ENCODE results near the gene PHF1. TPM values are rescaled to one million over a fixed set of nuclear protein-coding genes. Genes with fewer than 3 reads are reported as not detected.
A peak's percentile ranks its signal among the peaks of the same experiment; 100 is the strongest.

The PHF1 gene
- polyA plus RNA-seq, 3 donors = 3.0 to 90.2 (median 3.5) TPM

- Mint-ChIP-seq H3K4me3 (no peak overlapping the region), H3K9me3 (peaks cover 0 to 2% (median 0%) of the 10 kb centered on the region in 7 donors), H3K4me1 (peaks cover 48% of the 10 kb centered on the region), H3K36me3 (peaks cover 22 to 38% of the 10 kb centered on the region in 2 donors), H3K27me3 (ENCODE audit: low read depth in 3 of 3) (peaks cover 16 to 23% (median 18%) of the 10 kb centered on the region in 3 donors), H3K27ac (peak overlapping the region in 1 of 7 donors; percentile 45)
- H3K9me3 ChIP-seq (replicated peaks in 1 of 2; ENCODE audit: control insufficient read depth in 1 of 2, insufficient read depth in 1 of 2, low read length in 2 of 2) = no peaks in the 10 kb centered on the region
- no peaks in the 10 kb centered on the region for H3K79me2 ChIP-seq (ENCODE audit: insufficient read depth, low read length)
- no peak overlapping the region for H3K9ac ChIP-seq (ENCODE audit: insufficient read depth, low read length, poor library complexity, severe bottlenecking)
- TF ChIP-seq, protein P1, sequence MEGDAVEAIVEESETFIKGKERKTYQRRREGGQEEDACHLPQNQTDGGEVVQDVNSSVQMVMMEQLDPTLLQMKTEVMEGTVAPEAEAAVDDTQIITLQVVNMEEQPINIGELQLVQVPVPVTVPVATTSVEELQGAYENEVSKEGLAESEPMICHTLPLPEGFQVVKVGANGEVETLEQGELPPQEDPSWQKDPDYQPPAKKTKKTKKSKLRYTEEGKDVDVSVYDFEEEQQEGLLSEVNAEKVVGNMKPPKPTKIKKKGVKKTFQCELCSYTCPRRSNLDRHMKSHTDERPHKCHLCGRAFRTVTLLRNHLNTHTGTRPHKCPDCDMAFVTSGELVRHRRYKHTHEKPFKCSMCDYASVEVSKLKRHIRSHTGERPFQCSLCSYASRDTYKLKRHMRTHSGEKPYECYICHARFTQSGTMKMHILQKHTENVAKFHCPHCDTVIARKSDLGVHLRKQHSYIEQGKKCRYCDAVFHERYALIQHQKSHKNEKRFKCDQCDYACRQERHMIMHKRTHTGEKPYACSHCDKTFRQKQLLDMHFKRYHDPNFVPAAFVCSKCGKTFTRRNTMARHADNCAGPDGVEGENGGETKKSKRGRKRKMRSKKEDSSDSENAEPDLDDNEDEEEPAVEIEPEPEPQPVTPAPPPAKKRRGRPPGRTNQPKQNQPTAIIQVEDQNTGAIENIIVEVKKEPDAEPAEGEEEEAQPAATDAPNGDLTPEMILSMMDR (IDR thresholded peaks at IDR 0.05) = no peak
- no peak overlapping the region for H3K4me3 ChIP-seq (replicated peaks in 1 of 3; ENCODE audit: low read depth in 2 of 3, low read length in 3 of 3)
- no peak overlapping the region for H2AFZ ChIP-seq (ENCODE audit: insufficient read depth, low read depth, low read length, poor library complexity, severe bottlenecking)
- no peak overlapping the region for H3K4me2 ChIP-seq (replicated peaks; ENCODE audit: extremely low read depth, low read length, poor library complexity, severe bottlenecking)
- H3K36me3 ChIP-seq (replicated peaks in 1 of 2; ENCODE audit: control insufficient read depth in 1 of 2, insufficient read depth in 2 of 2, low read length in 2 of 2) = peaks cover 7 to 26% of the 10 kb centered on the region in 2 donors
- peaks cover 23 to 36% of the 10 kb centered on the region in 2 donors for H3K4me1 ChIP-seq (ENCODE audit: control insufficient read depth in 1 of 2, insufficient read depth in 2 of 2, low read length in 2 of 2)
- WGBS (ENCODE audit: insufficient coverage) = 27% methylated on average over 9 of the region's 17 CpGs
- peaks cover 0 to 3% of the 10 kb centered on the region in 2 donors for H3K27me3 ChIP-seq (ENCODE audit: control insufficient read depth in 2 of 2, insufficient read depth in 2 of 2, low read length in 2 of 2)
- no peak overlapping the region for H3K27ac ChIP-seq (ENCODE audit: low read depth in 1 of 2, low read length in 2 of 2)
- peak in 1 of 3 donors; percentile 39 for DNase-seq
- intact Hi-C loops (cut with micrococcal nuclease) = no loop called here
- H4K20me1 ChIP-seq (ENCODE audit: insufficient read depth, low read length) = no peaks in the 10 kb centered on the region
Measured at GRCh38 chr6:33433544-33434191, 22.9 kb downstream of the PHF1 start.

GRCh38 chr6:33434961-33435360, 24.1 kb downstream of the PHF1 start:
- intact Hi-C loops (cut with micrococcal nuclease) = no loop called here
- peaks cover 23 to 30% of the 10 kb centered on the region in 2 donors for H3K4me1 ChIP-seq (ENCODE audit: control insufficient read depth in 1 of 2, insufficient read depth in 2 of 2, low read length in 2 of 2)
- DNase-seq = no peak
- no peak overlapping the region for H3K27ac ChIP-seq (ENCODE audit: low read depth in 1 of 2, low read length in 2 of 2)
- no peak overlapping the region for H3K9ac ChIP-seq (ENCODE audit: insufficient read depth, low read length, poor library complexity, severe bottlenecking)
- peaks cover 0 to 3% of the 10 kb centered on the region in 2 donors for H3K27me3 ChIP-seq (ENCODE audit: control insufficient read depth in 2 of 2, insufficient read depth in 2 of 2, low read length in 2 of 2)
- H2AFZ ChIP-seq (ENCODE audit: insufficient read depth, low read depth, low read length, poor library complexity, severe bottlenecking) = no peak overlapping the region
- peaks cover 38% of the 10 kb centered on the region for H3K4me1 Mint-ChIP-seq
- peaks cover 16% of the 10 kb centered on the region in 3 donors for H3K27me3 Mint-ChIP-seq (ENCODE audit: low read depth in 3 of 3)
- H3K27ac Mint-ChIP-seq = peak overlapping the region in 2 of 7 donors; percentile 15 to 58
- no CpG with 5 or more reads among the region's 4 CpGs for WGBS (ENCODE audit: insufficient coverage)
- peak overlapping the region in 1 of 2 donors; percentile 24 for H3K4me3 Mint-ChIP-seq
- H3K36me3 Mint-ChIP-seq = peaks cover 22 to 41% of the 10 kb centered on the region in 2 donors
- TF ChIP-seq, protein P1 (IDR thresholded peaks at IDR 0.05) = no peak
- H3K79me2 ChIP-seq (ENCODE audit: insufficient read depth, low read length) = no peaks in the 10 kb centered on the region
- H3K36me3 ChIP-seq (replicated peaks in 1 of 2; ENCODE audit: control insufficient read depth in 1 of 2, insufficient read depth in 2 of 2, low read length in 2 of 2) = peaks cover 7 to 28% of the 10 kb centered on the region in 2 donors
- no peak overlapping the region for H3K4me3 ChIP-seq (replicated peaks in 1 of 3; ENCODE audit: low read depth in 2 of 3, low read length in 3 of 3)
- H3K9me3 Mint-ChIP-seq = peaks cover 0 to 2% (median 0%) of the 10 kb centered on the region in 7 donors
- H3K9me3 ChIP-seq (replicated peaks in 1 of 2; ENCODE audit: control insufficient read depth in 1 of 2, insufficient read depth in 1 of 2, low read length in 2 of 2) = no peaks in the 10 kb centered on the region
- H4K20me1 ChIP-seq (ENCODE audit: insufficient read depth, low read length) = no peaks in the 10 kb centered on the region
- H3K4me2 ChIP-seq (replicated peaks; ENCODE audit: extremely low read depth, low read length, poor library complexity, severe bottlenecking) = no peak overlapping the region

Data from CD14-positive monocyte (primary cell).